Activated gamma-delta T cell treated with anti-CD3 and anti-CD28 coated beads, Interleukin-2, amount 50 U/mL, for 16 hours (primary cell): ENCODE data around the gene PDE4D.

ENCODE experiments used
- DNase-seq: peaks from one replicate; pipeline ENCODE4 v3.0.0-alpha.2; 2020; ENCODE audit warnings: low read depth

PDE4D gene

DNA sequence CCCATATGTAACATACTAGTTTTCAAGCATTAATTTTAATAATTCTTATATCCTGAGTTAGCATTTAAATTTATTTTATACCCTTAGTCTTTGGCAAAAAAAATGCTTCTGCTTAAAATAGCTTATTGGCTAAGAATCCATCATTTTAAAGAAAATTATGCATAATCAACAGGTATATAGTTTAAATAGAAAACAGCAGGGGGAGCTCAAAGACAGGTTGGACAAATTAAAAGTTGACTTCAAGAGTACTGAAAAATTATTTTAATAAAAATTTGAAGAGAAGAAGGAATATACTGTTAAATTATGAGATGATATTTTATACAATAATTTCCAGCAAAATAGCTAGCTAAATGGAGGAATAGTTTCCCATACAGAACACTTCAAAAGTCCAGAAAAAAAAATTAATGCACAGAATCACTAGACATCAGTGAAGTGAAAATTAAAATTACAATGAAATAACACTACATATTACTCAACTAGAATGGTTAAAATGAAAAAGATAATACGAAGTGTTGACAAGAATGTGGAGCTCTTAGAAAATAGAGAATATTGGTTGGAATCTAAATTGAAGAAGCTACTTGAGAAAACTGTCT is 387.1 kb downstream of the PDE4D start:
- no peak for DNase-seq

DNA sequence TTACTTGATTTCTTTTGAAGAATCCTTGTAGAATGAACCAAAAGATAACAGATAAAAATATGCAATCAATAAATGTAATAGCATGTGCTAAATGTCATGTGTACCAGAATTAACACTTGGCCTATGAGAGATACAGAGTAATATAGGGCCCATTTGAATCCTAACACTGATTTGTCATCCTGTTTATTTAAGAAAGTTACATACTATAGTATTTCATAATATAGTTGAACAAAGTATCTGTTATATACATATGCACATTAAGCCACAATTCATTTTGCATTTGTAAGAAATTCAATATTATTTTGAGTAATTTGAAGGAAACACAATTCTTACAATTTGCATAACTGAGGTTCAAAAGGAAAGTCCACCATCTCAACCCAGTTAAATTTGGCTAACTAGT is 389.5 kb downstream of the PDE4D start:
- no peak for DNase-seq

DNA sequence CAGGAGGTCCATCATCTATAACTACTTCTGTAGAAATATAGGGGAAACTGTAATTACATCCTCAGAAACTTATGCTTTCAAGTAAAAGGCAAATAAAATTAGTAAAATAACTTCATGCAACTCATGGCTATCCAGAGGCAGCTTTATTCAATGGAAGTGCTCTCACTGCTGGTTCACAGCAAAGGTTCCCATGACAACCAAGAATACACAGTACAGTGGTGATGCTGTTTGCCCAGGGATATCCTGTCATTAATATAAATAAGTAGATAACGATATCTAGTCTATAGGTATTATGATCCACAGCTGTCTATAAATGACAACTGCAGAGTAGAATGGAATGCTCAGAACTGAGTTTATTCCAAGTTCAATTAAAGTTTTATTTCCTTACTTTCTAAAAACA is 390.3 kb downstream of the PDE4D start:
- no peak for DNase-seq

DNA sequence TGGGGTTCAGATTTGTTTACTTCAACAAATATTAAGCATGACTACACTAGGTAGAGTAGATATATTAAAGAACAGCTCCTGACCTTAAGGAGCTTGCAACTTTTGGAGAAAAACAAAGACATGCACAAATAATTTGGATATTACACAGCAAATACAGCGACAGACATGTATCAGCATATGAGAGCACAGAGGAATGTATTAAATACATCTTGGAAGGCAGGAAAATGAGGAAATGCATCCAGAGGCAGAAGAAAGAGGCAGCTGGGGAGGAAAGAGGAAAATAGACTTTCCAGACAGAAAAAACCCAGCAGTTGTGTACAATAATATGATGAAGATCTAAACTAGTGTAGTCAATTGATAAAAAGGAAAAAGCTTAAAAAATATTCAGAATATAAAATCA is 392.2 kb downstream of the PDE4D start:
- DNase-seq, result no peak

DNA sequence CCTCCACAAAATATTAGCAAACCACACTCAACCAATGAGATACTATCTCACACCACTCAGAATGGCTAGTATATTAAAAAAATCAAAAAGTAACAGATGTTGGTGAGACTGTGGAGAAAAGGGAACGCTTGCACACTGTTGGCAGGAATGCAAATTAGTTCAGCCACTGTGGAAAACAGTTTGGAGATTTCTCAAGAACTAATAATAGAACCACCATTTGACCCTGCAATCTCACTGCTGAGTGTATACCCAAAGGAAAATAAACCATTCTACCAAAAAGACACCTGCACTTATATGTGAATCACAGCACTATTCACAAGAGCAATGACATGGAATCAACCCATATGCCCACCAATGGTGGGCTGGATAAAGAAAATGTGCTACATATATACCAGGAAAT is 393.5 kb downstream of the PDE4D start:
- no peak for DNase-seq

DNA sequence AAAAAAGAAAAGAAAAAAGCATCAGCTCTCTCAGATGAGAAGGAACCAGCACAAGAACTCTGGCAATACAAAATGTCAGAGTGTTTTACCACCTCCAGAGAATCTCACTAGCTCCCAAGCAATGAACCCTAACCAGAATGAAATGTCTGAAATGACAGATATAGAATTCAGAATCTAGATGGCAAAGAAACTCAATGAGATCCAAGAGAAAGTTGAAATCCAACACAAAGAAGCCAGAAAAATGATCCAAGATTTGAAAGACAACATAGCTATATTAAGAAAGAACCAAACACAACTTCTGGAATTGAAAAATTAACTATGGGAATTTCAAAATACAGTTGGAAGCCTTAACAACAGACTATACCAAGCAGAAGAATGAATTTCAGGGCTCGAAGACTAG is 396.3 kb downstream of the PDE4D start:
- DNase-seq, result no peak

DNA sequence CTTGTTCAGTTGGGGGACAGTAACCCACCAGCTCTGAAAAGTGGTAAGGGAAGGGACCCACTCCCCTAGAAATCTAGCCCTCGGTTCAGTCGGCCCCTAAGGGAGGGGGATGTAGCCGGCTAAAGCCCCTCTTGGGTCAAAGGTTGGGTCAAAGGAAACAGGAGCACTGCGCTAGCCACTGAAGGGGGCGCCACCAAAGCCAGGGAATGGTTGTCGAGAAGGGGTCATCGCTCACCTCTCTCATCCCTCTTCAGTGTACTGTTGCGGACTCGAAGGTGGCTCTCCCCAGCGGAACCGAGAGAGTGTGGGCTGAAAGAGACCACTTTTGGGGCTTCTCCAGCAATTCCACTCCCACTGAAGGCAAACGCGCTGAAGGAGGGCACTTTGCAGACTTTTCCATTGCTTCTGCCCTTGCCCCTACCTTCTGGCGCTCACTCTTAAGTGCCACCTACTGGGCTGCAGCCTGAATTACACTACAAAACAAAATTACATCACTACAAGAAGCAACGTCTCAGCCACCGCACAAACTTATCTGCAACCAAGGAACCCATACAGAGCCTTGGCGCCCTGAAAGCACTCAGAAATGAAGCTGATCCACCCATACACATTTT is 396.9 kb downstream of the PDE4D start:
- DNase-seq, result no peak

DNA sequence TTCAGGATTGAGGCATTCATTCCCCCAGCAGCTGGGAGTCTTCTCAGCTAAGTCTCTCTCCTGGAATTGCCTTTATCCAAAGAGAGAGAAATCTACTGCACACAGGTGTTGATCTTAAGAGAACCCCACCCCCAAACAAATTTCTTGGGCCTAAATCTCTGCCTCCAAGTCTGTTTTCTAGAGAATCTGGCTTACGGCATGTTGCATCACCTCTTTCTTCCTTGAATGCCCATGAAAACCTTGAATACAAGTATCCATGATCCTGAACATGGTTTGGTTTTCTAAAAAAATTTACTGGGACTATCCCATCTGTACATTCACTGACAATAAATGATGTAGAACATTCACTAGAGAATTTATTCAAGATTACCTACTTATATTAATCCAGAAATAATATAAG is 401.6 kb downstream of the PDE4D start:
- no peak for DNase-seq

DNA sequence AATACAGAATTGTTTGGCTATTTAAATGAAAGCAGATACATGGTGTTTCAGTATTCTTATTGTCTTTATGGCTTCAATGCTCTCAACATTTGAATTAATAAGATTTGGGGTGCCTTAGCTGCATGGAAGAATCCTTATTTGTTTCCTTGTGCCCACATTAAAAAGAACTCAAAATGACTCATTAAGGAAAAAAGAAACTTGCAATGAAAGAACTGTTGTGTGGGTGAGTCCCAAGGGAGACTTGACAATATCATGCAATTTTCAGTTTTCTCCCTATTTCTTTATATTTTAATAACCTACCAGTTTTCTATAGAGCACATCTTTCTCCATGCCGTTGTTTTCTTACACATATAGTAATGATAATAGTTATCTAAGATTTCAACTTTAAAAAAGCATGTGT is 404.0 kb downstream of the PDE4D start:
- DNase-seq, result no peak

DNA sequence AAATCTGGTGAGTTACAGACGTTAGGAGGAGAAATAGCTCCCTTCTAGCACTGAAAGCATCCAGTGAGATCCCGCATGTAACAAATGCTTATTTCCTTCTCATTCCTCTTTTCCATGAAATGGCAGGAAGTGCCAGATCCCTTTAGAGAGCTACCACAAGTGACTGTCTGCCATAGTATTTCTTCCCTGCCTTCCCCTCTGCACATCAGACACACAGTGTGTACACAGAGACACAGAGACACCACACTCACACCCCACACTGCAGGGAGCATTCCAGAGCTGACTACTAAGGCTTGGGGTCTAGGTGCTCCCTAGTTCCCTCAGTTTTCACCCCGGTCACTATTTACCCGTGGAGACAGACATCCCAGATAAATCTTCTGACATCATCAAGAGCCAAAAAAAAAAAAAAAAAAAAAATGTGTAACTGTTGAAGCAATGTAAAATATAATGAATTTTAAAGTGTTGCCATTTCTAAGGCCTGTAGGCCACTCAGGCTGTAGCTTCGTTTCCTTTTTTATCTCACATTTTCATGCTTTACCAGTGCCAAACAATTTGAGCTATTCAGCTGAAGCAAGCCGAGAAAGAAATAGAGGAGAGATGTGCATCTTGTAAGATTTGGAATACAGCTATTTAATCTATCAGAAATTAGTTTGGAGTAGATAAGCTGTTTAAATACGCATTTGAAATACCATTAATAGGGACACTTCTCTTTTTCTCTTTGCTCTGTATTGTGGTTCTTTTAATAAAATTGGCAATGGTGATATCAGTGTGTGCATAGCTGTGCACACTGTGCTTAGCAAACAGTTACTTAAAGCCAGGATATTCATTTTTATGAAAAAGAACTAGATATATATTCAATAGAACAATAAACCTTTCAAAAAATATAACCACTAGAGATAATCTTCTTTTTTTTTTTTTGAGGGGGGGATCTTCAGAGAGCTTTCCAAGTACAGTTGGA is 405.5 kb downstream of the PDE4D start:
- no peak for DNase-seq

DNA sequence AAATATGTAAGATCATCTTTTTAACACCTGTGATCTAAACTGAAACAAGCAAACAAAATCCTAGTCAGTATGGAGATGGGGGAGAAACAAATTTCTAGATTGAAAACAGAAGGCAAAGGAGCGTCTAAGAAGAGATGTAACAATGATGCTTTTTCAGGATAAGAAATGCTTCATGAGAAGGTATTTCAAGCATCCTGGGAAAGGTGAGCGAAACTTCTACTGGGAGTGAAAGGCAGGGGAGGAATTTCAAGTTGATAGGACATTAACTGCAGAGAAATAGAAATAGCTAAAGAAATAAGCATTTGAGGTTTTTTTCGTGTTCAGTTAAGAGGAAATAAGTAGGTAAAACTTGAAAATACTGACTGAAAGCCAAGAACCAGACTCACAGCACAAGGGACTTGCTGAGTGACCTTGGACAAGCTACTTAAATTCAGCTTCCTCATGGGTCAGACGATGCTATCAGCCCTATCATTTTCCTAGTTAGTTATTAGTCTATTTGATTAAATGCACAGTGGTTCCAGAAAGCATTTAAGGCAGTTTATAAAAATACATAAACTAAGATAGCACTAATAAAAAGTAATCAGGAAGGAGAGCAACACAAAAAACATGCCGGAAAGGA is 406.3 kb downstream of the PDE4D start:
- no peak for DNase-seq

DNA sequence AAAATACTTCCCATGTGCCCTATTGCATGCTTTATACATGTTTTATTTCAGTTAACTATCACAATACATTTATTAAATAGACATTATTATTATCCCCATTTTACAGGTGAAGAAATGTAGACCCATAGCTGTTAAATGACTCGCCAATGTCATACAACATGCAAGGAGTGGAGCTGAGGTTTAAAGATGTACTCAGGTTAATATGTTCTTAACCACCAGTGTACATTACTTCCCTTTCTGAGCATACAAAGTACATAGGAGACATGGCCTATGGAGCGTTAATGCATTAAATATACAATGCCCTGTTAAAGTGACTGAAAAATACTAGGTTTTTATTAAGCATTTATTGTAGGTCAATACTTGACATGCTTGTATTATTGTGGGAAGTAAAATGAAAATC is 407.0 kb downstream of the PDE4D start:
- DNase-seq, result no peak

DNA sequence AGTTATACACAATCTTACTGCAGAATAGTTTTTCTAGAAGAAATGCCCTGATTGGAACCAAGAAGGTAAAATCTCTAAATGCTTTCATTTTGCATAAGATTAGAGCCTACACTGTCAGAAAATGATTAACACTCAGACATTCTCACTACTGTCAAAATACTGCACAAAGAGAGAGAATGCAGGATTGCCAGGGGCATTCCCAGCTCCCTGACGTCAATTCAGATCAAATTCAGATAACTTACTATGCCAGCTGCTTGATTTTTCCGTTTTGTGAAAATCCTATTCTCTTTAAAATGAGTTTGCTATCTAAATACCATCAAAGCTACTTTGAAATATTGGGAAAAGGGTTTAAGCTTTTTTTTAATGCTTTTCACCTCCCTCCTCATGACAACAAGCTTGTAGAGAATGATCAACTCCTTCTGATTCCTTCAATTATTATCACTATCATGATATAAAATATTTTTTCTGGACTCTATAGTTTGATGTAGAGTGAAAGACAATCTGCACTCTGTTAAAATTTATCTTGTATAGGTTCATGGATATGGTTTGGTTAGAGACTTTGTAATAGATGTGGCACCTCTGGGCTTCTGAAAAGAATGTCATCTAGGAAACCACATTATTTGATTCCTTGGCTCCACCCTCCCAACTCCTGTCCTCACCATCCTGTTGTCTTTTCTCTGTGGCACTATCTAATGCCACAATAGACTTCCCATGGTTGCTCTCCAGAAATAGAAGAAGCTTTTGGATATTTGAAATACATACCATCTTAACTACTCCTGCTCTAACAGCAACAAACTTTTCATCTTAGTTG is 407.7 kb downstream of the PDE4D start:
- DNase-seq, result no peak

DNA sequence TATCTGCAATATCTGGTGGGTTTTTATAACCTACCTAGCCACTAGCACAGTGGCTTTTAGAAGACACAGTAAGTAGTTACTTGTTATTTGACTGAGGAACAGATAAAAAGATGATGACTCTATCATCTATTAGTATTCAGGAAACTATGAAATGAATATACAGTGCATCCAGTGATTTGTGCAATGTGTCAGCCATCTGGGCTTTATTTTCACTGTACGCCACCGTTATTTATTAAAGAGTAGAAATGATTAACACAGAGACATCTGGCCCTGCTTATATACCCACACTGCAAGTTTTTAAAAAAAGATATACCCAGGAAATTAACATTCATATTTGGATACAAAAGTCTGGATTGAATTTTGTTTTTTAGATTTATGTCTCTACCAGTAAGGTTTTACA is 408.4 kb downstream of the PDE4D start:
- no peak for DNase-seq

DNA sequence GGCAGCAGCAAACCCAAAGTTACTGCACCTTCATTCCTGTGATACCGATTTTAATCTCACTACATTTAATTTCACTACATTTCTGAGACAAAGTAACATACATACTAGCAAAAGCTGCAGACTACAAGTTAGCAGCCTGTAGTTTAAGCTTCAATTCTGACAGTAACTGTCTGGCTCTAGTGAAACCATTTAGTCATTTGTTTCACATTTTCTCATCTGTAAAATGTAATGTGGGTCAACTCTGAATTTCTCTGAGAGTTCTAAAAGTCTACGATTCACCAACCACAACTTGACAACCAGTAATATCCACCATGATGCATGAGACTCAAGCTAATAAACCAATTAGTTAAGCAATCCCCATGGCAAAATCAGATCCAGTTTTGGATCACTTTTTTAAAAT is 408.9 kb downstream of the PDE4D start:
- no peak for DNase-seq

DNA sequence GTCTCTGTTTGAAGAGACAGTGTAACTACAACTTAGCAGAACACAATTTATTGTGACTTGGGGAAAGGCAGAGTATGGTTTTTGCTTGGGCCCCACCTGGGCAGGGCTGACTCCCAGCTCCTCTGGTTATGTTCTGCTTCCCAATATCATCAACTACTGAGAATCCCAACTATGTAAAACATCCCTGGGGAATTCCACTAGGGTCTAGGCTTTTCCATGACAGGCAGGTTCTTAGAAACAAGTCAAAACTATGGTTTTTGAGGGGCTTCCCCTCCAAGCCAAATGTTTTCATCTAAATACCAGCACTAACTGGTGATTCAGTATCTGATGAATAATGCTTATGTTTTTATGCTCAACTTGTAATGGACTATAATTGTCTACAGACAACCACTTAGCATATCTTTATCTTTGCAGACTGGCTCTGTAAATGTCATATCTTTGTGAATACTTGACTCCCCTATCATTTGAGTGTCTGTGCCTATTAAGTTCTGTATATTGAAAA is 409.5 kb downstream of the PDE4D start:
- no peak for DNase-seq

DNA sequence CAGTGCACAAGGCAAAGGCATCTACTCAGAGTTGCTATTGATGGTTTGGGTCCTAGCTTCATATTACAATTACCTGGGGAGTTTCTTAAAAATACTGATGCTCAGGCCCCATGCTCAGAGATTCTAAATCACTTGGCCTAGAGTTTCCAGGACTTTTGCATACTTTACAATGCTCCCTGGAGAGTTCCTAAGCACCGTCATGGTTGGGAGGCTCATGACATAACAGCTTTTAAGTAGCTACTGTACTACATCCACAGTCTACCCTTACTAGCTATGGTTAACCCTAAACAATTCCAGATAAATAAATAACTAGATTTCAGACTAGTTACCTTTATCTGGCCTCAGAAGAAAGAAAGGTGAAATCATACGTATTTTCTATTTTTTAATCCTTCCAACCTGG is 414.4 kb downstream of the PDE4D start:
- DNase-seq, result no peak

DNA sequence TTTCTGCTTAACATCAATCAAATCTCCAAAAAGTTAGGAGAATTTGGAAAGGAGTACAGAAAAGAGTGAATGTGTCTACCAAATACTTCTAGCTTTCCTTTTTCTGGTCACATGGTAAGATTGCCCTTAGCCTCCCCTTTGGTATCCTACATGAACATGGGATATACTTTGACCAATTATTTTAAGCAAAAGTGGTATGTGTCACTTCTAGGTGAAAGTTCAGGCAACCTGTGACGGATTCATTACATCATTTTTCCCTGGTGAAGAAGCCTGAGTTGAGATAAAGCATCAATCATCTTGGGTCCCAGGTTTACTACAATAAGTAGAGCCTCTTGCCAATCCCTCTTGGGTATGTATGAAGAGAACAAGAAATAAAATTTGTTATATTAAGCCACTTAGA is 419.2 kb downstream of the PDE4D start:
- DNase-seq, result no peak

DNA sequence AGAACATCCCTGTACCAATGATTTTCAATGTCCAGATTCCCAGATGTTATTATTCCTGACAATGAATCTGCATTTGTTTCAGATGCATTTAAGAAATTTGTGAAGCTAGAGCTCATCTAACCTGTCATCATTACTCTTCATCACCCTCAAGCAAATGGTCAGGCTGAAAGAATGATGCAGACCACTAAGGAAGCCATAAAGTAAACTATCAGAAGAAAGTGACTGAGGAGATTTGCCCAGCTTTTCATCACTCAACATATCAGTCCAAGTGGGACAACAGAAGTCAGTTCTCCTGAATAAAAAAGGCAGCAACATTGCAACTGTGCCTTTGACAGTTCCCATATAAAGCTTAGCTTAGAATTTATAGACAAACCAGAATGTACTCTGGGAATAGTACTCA is 419.9 kb downstream of the PDE4D start:
- no peak for DNase-seq

DNA sequence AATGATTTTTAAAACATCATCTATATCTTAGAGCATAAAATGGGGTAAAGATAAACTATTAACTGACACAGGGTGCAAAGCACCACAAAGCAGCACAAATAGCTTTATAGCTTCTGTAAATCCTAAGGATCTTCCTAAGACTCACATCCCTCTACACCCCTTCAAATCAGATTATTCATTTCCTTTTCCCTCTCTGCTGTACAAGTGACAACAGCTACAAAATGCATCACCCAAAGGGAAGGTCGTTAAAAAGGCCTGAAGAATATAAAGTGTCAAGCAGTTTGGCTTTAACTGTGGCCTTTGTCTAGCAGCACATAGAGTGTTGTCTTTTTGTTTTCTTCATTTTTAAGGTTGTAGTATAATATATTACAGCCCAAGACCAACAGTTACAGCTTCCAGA is 422.1 kb downstream of the PDE4D start:
- DNase-seq, result no peak

DNA sequence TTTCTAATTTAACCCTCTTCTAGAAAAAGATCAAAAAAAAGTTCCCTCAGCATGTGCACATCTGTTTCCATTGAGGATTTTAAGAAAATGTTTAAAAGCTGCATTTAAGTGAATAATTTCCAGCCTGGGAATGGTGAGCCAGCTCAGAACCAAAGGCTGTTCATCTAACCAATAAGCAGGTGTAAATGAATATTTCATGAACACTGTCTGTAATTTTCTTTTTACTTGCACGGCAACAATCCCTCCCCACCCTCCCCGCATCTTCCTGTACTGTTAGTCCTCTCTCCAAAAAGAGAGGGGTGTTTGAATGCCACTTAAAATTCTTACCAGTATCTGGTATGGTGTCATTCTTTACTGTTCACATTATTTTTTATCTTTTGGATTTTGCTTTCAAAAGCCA is 425.6 kb downstream of the PDE4D start:
- no peak for DNase-seq

DNA sequence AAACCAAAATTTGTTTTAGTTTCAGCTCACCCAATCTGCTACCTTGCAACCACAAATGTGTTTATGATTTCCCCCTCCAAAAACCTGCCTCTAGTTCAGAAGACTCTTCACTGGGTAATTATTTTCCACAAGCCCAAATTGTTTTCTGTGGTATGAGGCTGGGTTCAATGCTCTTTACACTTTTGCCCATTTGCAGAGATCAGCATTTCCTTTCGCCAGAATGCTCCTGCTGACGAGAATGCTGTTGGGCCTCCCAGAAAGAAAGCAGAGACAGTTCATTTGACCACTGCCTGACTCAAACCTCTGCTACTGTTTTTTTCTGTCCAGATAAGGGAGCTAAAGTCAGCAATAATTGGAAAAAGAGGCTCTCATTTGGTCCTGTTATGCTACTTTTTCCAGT is 427.3 kb downstream of the PDE4D start:
- DNase-seq, result no peak
